Adipose tissue (tissue), 3 donors: ENCODE data around the gene FILIP1L. TPM values are rescaled to one million over a fixed set of nuclear protein-coding genes. Genes with fewer than 3 reads are reported as not detected.

Source experiments
- H3K27ac ChIP-seq: one replicate; pipeline ENCODE4 v1.5.1; 2013; ENCODE audit warnings: low read depth, low read length
- WGBS, 3 donors: extraction: QIAGEN DNeasy Blood & Tissue Kit; methylation state at CpG; one replicate each; pipeline ENCODE4 v1.1.7; 2013; 5-methylcytosine and 5-hydroxymethylcytosine counted together
- polyA plus RNA-seq, 3 donors: library from polyadenylated mRNA; stranded (reverse); fragments of 200-250 nt; gene quantifications; one replicate each; pipeline ENCODE4 v1.2.3, GENCODE V29; 2013
- donor health status: healthy with polysubstance abuse.
- donor health status: Bipolar disorder and iron deficiency.
- donor health status: healthy.

The FILIP1L gene
- polyA plus RNA-seq, 3 donors, result 8.4 to 71.3 (median 27.2) TPM

- 62 to 89% (median 65%) methylated on average over 3 of the region's 3 CpGs for WGBS, 3 donors
- no peak overlapping the region for H3K27ac ChIP-seq
Observed at GRCh38 chr3:99969136-99969535, 145.2 kb downstream of the FILIP1L start.

GRCh38 chr3:99967796-99968195 lies 146.5 kb downstream of the FILIP1L start:
- H3K27ac ChIP-seq, result no peak overlapping the region
- 78 to 97% (median 93%) methylated on average over 2 of the region's 2 CpGs for WGBS, 3 donors

GRCh38 chr3:99966662-99967416 lies 147.5 kb downstream of the FILIP1L start:
- no peak overlapping the region for H3K27ac ChIP-seq
- 80 to 91% (median 83%) methylated on average over 7 of the region's 7 CpGs for WGBS, 3 donors

- no peak overlapping the region for H3K27ac ChIP-seq
- 72 to 97% (median 95%) methylated on average over 3 of the region's 3 CpGs for WGBS, 3 donors
Observed at GRCh38 chr3:99965681-99966408, 148.5 kb downstream of the FILIP1L start.

GRCh38 chr3:99965077-99965476 lies 149.2 kb downstream of the FILIP1L start:
- no peak overlapping the region for H3K27ac ChIP-seq
- WGBS, 3 donors, result 31 to 87% (median 83%) methylated on average over 1 of the region's 1 CpG

- 91 to 95% (median 91%) methylated on average over 2 of the region's 2 CpGs for WGBS, 3 donors
- no peak overlapping the region for H3K27ac ChIP-seq
Observed at GRCh38 chr3:99962703-99963102, 151.6 kb downstream of the FILIP1L start.

- H3K27ac ChIP-seq, result no peak overlapping the region
- WGBS, 3 donors, result 92 to 97% (median 94%) methylated on average over 7 of the region's 7 CpGs
Observed at GRCh38 chr3:99961756-99962515, 152.4 kb downstream of the FILIP1L start.

GRCh38 chr3:99960941-99961340 lies 153.4 kb downstream of the FILIP1L start:
- 43 to 63% (median 60%) methylated on average over 7 of the region's 7 CpGs for WGBS, 3 donors
- no peak overlapping the region for H3K27ac ChIP-seq

GRCh38 chr3:99960123-99960878 lies 154.0 kb downstream of the FILIP1L start:
- WGBS, 3 donors, result 64 to 74% (median 73%) methylated on average over 5 of the region's 5 CpGs
- no peak overlapping the region for H3K27ac ChIP-seq

- WGBS, 3 donors, result 70 to 95% (median 79%) methylated on average over 3 of the region's 3 CpGs
- H3K27ac ChIP-seq, result no peak overlapping the region
Observed at GRCh38 chr3:99958222-99958912, 155.9 kb downstream of the FILIP1L start.

- 57 to 70% (median 63%) methylated on average over 4 of the region's 4 CpGs for WGBS, 3 donors
- no peak overlapping the region for H3K27ac ChIP-seq
Observed at GRCh38 chr3:99957151-99957796, 157.0 kb downstream of the FILIP1L start.

- H3K27ac ChIP-seq, result no peak overlapping the region
- 78 to 91% (median 86%) methylated on average over 10 of the region's 10 CpGs for WGBS, 3 donors
Observed at GRCh38 chr3:99955773-99956562, 158.3 kb downstream of the FILIP1L start.

- WGBS, 3 donors, result 21 to 68% (median 57%) methylated on average over 4 of the region's 4 CpGs
- no peak overlapping the region for H3K27ac ChIP-seq
Observed at GRCh38 chr3:99954914-99955644, 159.2 kb downstream of the FILIP1L start.

GRCh38 chr3:99953596-99953995 lies 160.7 kb downstream of the FILIP1L start:
- H3K27ac ChIP-seq, result no peak overlapping the region

GRCh38 chr3:99952306-99952705 lies 162.0 kb downstream of the FILIP1L start:
- 84 to 95% (median 93%) methylated on average over 1 of the region's 1 CpG for WGBS, 3 donors
- no peak overlapping the region for H3K27ac ChIP-seq

- no peak overlapping the region for H3K27ac ChIP-seq
Observed at GRCh38 chr3:99951701-99952100, 162.6 kb downstream of the FILIP1L start.
